ENCODE data around the gene IL17D.

- TF ChIP-seq, protein P1, sequence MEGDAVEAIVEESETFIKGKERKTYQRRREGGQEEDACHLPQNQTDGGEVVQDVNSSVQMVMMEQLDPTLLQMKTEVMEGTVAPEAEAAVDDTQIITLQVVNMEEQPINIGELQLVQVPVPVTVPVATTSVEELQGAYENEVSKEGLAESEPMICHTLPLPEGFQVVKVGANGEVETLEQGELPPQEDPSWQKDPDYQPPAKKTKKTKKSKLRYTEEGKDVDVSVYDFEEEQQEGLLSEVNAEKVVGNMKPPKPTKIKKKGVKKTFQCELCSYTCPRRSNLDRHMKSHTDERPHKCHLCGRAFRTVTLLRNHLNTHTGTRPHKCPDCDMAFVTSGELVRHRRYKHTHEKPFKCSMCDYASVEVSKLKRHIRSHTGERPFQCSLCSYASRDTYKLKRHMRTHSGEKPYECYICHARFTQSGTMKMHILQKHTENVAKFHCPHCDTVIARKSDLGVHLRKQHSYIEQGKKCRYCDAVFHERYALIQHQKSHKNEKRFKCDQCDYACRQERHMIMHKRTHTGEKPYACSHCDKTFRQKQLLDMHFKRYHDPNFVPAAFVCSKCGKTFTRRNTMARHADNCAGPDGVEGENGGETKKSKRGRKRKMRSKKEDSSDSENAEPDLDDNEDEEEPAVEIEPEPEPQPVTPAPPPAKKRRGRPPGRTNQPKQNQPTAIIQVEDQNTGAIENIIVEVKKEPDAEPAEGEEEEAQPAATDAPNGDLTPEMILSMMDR (IDR thresholded peaks at IDR 0.05; ENCODE audit: borderline replicate concordance, extremely low read depth, low read length, poor library complexity, severe bottlenecking) = no peak
- TF ChIP-seq EZH2 (IDR thresholded peaks at IDR 0.05; ENCODE audit: borderline replicate concordance, low read depth, low read length, severe bottlenecking) = no peak
These were observed 11.8 kb downstream of the IL17D start for GRCh38 chr13:20715330-20715712.

Measured in DND-41 (cell line).